Neuron (in vitro differentiated cells): ENCODE data around the gene JPH3.

Experiments
- H2AFZ ChIP-seq: one replicate; pipeline ENCODE4 v1.6.1; 2013; ENCODE audit warnings: low read depth, mild to moderate bottlenecking, inconsistent platforms, low read length, moderate library complexity
- H3K27me3 ChIP-seq: one replicate; pipeline ENCODE4 v1.6.1; 2013; ENCODE audit warnings: low read length; ENCODE audit not compliant: insufficient read depth
- H3K36me3 ChIP-seq: one replicate; pipeline ENCODE4 v1.6.1; 2013; ENCODE audit warnings: low read length; ENCODE audit not compliant: insufficient read depth
- H3K4me1 ChIP-seq: one replicate; pipeline ENCODE4 v1.6.1; 2013; ENCODE audit warnings: low read length; ENCODE audit not compliant: insufficient read depth
- H3K4me3 ChIP-seq: 2 replicates; pipeline ENCODE4 v1.5.1; 2013; ENCODE audit warnings: mild to moderate bottlenecking, low read length, moderate library complexity
- H3K9me3 ChIP-seq: one replicate; pipeline ENCODE4 v1.6.1; 2013; ENCODE audit warnings: low read length

JPH3 gene

DNA sequence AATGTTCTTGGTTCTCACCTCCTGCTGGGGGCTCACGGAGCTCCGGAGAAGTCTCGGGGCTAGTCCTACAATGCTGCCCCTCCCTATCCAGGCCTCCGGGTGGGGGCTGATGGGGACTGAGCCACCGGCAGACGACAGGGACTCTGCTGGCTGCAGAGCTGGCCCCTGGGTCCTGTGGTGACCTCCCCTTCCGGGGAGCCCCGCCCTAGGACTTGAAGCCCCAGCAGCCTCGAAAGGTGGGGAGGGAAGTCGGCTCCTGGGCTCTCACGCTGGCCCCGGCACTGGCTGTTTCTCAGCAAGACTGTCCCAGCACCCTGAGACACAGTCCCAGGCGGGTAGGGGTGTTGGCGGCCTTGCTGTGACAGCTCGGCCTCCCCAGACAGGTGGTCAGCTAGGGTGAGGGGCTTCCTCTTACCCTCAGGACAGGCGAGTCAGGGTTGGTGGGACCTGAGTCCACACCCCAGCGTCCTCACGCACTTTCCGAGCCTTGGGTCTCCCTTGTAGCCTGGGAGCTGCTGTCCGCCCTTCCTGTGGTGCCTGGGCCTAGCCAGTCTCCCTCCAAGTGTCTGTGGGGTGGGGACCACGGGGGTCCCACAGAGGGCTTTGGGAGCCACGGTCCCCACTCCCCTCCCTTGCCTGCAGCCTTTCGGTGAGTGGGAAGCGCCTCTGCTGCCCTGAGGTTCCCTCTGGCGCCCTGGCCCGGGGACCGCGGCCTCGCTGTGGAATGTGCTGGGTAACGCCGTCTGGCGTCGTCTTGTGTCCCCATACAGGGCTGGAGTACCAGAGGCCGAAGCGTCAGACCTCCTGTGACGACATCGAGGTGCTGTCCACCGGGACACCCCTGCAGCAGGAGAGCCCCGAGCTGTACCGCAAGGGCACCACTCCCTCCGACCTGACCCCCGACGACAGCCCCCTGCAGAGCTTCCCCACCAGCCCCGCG is 86.8 kb downstream of the JPH3 start:
- Histone ChIP-seq H3K4me3 (no peak overlapping the region), H3K36me3 (peaks cover 7% of the 10 kb centered on the region)

DNA sequence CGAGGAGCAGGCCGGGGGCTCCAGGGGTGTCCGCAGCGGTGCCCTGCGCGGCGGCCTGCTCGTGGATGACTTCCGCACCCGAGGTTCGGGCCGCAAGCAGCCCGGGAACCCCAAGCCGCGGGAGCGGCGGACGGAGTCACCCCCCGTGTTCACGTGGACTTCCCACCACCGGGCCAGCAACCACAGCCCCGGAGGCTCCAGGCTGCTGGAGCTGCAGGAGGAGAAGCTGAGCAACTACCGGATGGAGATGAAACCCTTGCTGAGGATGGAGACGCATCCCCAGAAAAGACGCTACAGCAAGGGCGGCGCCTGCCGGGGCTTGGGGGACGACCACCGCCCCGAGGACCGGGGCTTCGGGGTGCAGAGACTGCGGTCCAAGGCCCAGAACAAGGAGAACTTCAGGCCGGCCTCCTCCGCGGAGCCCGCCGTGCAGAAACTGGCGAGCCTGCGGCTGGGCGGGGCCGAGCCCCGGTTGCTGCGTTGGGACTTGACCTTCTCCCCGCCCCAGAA is 87.7 kb downstream of the JPH3 start:
- H2AFZ ChIP-seq, result no peak overlapping the region

More for the DNA sequence above, 86.8 kb downstream of the JPH3 start:
- Histone ChIP-seq H2AFZ (no peak overlapping the region), H3K9me3 (no peaks in the 10 kb centered on the region), H3K27me3 (no peaks in the 10 kb centered on the region), H3K4me1 (no peaks in the 10 kb centered on the region)

DNA sequence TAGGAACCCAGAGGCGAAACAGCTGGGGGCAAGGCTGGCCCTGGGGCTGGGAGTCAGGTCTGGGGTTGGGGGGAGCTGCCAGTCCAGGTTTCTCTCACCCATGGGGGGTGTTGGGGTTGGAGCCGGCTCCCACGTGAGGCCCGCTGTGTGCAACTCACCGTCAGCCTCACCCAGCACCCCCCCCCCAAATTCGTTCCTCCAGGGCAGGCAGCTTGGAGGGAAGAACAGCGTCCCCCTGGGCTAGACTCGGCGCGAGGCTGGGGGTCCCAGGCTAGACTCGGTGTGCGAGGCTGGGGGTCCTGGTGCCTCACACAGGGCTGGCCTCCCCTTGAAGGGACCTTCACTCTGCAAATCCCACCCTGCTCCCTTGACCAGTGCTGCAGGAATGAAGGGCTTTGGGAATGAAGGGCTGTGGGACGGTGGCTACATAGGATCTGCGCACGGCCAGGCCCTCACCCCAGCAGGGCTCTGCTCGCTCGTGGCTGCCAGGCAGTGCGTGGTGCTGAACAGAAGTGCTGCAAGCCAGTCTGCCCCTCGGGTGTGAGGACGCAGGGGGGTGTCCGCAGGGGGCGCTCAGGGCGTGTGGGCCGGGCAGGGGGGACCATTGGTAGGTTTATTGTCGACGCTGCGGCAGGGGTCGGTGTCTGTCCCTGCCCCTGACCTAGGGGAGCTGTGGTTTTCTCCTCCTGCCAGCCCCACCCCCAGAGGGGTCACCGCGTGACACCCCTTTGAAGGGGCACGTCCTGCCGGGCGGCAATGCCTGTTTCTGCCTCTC is 88.8 kb downstream of the JPH3 start:
- peaks cover 19% of the 10 kb centered on the region for H3K36me3 ChIP-seq
- no peaks in the 10 kb centered on the region for H3K27me3 ChIP-seq
- H3K4me3 ChIP-seq, result no peak overlapping the region
- no peak overlapping the region for H2AFZ ChIP-seq
- no peaks in the 10 kb centered on the region for H3K4me1 ChIP-seq
- no peaks in the 10 kb centered on the region for H3K9me3 ChIP-seq

More for the DNA sequence above, 87.7 kb downstream of the JPH3 start:
- no peak overlapping the region for H3K4me3 ChIP-seq
- no peaks in the 10 kb centered on the region for H3K4me1 ChIP-seq
- peaks cover 8% of the 10 kb centered on the region for H3K36me3 ChIP-seq
- H3K27me3 ChIP-seq, result no peaks in the 10 kb centered on the region
- no peaks in the 10 kb centered on the region for H3K9me3 ChIP-seq

DNA sequence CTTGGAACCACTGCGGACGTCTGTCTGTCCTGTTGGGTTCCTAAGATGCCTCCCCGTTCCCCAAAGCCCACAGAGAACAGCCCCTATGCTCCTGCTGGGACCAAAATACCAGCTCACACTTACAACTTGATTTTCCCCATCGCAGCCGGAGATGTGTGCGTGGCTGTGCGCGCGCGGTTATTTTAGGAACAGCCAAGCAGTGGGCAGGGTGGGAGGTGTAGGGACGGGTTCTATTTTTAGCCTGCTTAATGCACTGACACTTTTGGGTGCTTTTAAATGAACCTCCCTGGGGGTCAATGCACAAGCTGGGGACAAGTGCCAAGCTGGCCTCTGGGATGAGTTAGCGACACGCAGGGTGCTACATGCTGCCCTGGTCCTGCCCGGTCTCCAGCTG is 89.4 kb downstream of the JPH3 start:
- H3K27me3 ChIP-seq, result no peaks in the 10 kb centered on the region
- H3K4me3 ChIP-seq, result no peak overlapping the region
- no peaks in the 10 kb centered on the region for H3K4me1 ChIP-seq
- H2AFZ ChIP-seq, result no peak overlapping the region
- H3K36me3 ChIP-seq, result peaks cover 24% of the 10 kb centered on the region
- no peaks in the 10 kb centered on the region for H3K9me3 ChIP-seq

DNA sequence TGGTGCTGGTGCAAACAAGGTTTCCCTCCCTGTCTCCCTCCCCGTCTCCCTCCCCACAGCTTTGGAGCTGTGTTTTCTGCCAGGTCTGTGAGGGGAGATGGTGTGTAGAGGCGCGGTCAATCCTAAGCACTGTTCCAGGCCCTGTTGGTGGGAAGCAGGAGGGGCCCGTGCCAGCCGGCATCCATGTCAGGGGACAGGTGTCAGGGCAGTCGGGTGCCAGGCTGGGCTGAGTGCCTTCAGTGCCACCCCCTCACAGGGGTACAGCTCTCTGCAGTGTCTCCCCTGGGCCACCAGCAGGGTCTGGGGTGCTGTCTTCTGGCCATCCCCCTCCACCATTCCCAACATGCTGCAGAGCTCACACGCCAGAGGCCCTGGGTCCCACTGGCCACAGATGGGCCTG is 89.9 kb downstream of the JPH3 start:
- H3K4me1 ChIP-seq, result no peaks in the 10 kb centered on the region
- no peak overlapping the region for H2AFZ ChIP-seq
- H3K9me3 ChIP-seq, result no peaks in the 10 kb centered on the region

DNA sequence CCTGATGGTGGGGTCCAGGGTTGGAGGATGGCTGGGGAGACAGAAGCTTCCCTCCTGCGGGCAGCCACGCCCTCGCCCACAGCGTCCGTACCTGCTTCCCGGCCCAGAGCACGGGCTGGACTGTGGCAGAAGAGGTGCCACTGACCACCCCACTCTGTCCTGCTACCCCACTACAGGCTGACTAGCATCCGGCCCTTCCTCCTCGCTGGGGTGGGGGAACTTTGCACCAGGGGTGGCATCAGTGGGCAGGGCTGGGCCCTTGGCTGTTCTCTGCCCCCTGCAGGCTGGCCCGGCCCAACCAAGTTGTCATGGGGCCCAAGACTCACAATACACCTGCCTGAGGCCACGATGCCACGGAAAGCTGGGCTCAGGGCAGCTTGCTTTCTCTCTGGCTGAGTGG is 90.4 kb downstream of the JPH3 start:
- Histone ChIP-seq H3K27me3 (no peaks in the 10 kb centered on the region), H2AFZ (no peak overlapping the region), H3K4me1 (no peaks in the 10 kb centered on the region), H3K36me3 (peaks cover 24% of the 10 kb centered on the region), H3K9me3 (no peaks in the 10 kb centered on the region), H3K4me3 (no peak overlapping the region)

More for the DNA sequence above, 89.9 kb downstream of the JPH3 start:
- Histone ChIP-seq H3K36me3 (peaks cover 24% of the 10 kb centered on the region), H3K27me3 (no peaks in the 10 kb centered on the region), H3K4me3 (no peak overlapping the region)

DNA sequence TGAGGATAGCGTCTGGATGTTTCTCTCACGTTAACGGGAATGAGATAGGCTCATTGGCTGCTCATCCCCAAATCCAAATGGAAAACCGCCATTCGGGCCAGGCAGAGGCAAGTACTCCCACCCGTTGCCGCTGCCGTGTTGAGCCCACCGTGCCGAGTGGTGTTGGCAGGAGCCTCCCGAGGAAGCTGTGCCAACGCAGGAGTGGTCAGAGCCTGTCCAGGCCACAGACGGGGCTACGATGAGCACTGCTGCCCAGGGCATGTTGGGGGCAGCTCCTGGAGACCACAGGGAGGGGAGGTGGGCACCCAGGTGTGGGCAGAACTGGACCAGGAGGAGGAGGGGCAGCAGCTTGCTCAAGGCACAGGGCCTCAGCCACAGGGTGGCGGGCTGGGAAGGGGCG is 91.5 kb downstream of the JPH3 start:
- no peaks in the 10 kb centered on the region for H3K9me3 ChIP-seq
- H2AFZ ChIP-seq, result no peak overlapping the region
- H3K4me3 ChIP-seq, result no peak overlapping the region
- no peaks in the 10 kb centered on the region for H3K27me3 ChIP-seq
- H3K4me1 ChIP-seq, result no peaks in the 10 kb centered on the region
- peaks cover 26% of the 10 kb centered on the region for H3K36me3 ChIP-seq

DNA sequence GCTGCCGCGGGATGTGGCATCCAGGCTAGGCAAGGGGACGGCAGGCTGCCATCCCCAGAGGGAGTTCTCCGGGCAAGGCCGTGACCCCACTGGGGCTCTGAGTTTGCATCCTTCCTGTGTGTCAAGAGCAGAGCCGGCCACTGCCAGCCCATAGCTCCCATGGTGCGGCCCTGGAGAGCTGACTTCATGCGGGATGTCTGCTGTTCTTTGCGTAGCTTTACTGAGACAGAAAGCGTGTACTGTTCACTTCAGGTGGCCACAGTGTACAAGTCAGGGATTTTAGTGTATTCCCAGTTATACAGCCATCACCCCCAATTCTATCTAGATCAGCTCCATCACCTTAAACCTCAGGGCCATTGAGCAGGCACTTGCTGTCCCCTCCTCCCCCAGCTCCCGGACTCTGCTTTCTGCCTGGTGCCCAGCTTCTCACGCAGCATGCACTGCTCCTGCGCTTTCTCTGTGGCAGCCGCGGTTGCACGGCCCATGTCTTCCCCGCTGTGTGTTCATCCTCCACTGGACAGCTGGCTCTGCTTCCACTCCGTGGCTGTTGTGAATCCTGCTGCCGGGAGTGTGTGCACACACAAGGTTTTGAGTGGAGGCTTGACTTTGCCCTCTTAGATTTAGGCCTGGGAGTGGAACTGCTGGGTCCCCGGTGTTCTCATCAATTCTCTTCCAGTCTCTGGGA is 92.3 kb downstream of the JPH3 start:
- no peak overlapping the region for H3K4me3 ChIP-seq
- H2AFZ ChIP-seq, result no peak overlapping the region

DNA sequence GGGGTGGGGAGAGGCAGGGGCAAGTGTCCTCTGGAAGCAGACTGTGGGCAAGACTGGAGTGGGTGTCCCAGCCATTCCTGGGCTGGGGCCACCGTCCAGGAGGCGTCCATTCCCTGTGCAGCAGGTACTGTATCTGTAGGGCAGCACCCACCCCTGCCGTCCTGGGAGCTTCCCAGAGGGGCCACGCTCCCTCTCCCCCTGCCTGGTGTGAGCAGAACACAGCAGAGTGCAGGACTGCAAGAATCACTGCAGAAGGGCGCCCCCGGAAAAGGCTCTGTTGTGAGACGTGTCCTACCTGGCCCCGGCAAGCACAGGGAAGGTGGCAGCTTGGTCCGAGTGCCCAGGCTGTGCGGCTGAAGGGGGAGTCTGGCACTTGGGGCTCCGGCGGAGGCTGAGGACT is 93.2 kb downstream of the JPH3 start:
- Histone ChIP-seq H3K27me3 (no peaks in the 10 kb centered on the region), H2AFZ (no peak overlapping the region), H3K36me3 (peaks cover 34% of the 10 kb centered on the region), H3K4me1 (no peaks in the 10 kb centered on the region), H3K4me3 (no peak overlapping the region), H3K9me3 (no peaks in the 10 kb centered on the region)

More for the DNA sequence above, 92.3 kb downstream of the JPH3 start:
- H3K4me1 ChIP-seq, result no peaks in the 10 kb centered on the region
- peaks cover 29% of the 10 kb centered on the region for H3K36me3 ChIP-seq
- no peaks in the 10 kb centered on the region for H3K27me3 ChIP-seq
- no peaks in the 10 kb centered on the region for H3K9me3 ChIP-seq

DNA sequence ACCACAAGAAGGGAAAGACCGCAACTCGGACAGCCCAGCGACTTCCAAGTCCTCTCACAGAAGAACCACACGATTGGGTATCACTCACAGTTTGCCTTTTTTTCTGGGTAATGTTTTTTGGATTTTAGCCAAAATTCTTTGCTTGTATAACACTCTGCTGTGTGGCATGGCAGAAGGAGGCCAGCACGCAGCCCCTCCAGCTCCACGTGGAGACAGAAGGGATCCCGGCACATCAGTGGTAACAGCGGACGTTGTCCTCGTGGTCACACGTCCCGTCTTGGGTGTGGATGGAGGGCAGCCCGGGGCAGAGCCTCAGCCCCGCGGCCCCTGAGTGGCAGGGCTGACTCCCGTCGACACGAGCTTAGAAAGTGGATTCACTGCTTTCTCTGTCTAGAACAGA is 94.4 kb downstream of the JPH3 start:
- peaks cover 36% of the 10 kb centered on the region for H3K36me3 ChIP-seq
- no peaks in the 10 kb centered on the region for H3K9me3 ChIP-seq
- H3K4me3 ChIP-seq, result no peak overlapping the region

DNA sequence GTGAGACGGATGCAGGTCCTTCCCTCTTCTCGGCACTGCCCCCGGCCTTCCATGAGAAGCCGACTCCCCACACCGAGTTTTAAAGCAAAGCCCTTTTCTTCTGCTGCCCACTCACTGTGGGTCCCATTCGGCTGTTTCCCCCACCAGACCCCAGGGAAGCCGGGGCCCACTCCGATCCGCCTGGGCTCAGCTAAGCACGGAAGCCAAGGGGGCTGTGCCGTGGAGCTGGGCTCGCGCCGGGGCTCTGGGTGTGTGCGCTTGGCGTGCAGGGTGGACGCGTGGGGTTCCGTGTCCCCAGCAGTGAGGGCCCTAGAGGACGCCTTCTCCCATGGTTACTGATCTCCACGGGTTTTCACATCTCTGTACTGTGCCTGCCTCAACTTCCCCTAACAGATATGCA is 94.9 kb downstream of the JPH3 start:
- Histone ChIP-seq H3K4me3 (no peak overlapping the region), H3K36me3 (peaks cover 37% of the 10 kb centered on the region), H3K4me1 (no peaks in the 10 kb centered on the region), H3K9me3 (no peaks in the 10 kb centered on the region), H3K27me3 (no peaks in the 10 kb centered on the region), H2AFZ (no peak overlapping the region)

More for the DNA sequence above, 94.4 kb downstream of the JPH3 start:
- Histone ChIP-seq H3K27me3 (no peaks in the 10 kb centered on the region), H2AFZ (no peak overlapping the region), H3K4me1 (no peaks in the 10 kb centered on the region)

DNA sequence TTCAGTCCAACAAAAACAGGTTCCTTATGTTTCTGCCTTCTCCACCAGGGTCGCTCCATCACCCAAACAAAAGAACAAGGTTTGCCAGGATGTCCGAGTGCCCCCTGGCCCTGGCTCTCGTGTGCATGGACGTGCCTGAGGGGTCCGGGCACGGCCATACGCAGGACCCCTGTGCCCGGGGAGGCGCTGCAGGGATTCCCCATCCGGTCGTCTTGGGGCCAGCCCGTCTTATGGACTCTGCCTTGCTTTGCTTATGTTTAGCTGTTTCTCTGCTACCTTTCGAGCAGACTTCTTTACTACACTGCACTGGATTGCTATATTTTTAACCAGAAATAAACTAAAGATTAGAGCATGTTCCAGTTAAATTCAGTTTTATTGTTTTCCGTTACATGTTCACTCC is 95.5 kb downstream of the JPH3 start:
- Histone ChIP-seq H3K4me1 (no peaks in the 10 kb centered on the region), H3K4me3 (no peak overlapping the region), H3K36me3 (peaks cover 41% of the 10 kb centered on the region), H2AFZ (no peak overlapping the region), H3K9me3 (no peaks in the 10 kb centered on the region), H3K27me3 (no peaks in the 10 kb centered on the region)

DNA sequence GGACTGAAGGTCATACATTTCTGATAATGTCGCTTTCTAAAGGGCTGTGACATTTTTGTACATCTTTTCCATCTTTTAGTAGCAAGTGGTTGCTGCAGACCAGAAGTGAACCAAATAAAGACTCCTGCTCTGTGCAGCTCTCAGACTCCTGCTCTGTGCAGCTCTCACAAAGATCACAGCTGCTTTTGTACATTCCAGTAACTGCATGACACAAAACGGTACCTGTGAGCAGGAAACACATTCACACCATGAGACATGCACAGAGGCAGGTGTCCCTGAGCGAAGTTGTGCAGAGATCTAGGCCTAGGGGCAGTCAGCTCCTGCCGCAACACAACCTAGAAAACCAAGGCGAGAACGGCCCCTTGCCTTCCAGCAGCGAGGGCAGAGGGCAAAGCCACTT is 95.9 kb downstream of the JPH3 start:
- no peak overlapping the region for H2AFZ ChIP-seq
- no peaks in the 10 kb centered on the region for H3K27me3 ChIP-seq
- H3K9me3 ChIP-seq, result no peaks in the 10 kb centered on the region
- no peaks in the 10 kb centered on the region for H3K4me1 ChIP-seq
- peaks cover 46% of the 10 kb centered on the region for H3K36me3 ChIP-seq
- no peak overlapping the region for H3K4me3 ChIP-seq
